Glutamatergic neuron (in vitro differentiated cells): ENCODE measurements around the gene TADA3. TPM values are rescaled to one million over a fixed set of nuclear protein-coding genes. Genes with fewer than 3 reads are reported as not detected.

ENCODE experiments used
- DNase-seq: peaks from one replicate; pipeline ENCODE4 v3.0.0; 2022
- H3K27ac Mint-ChIP-seq: one replicate; pipeline ENCODE4 v1.8.0; 2020; ENCODE audit warnings: mild to moderate bottlenecking, mixed read lengths, inconsistent platforms; ENCODE audit not compliant: unreplicated experiment
- H3K27me3 Mint-ChIP-seq: one replicate; pipeline ENCODE4 v1.8.0; 2020; ENCODE audit warnings: mild to moderate bottlenecking, moderate library complexity, mixed read lengths, inconsistent platforms; ENCODE audit not compliant: unreplicated experiment
- H3K36me3 Mint-ChIP-seq: one replicate; pipeline ENCODE4 v1.8.0; 2020; ENCODE audit warnings: mild to moderate bottlenecking, mixed read lengths, inconsistent platforms; ENCODE audit not compliant: unreplicated experiment
- H3K4me1 Mint-ChIP-seq: one replicate; pipeline ENCODE4 v1.8.0; 2020; ENCODE audit warnings: mild to moderate bottlenecking, low read depth, mixed read lengths, inconsistent platforms; ENCODE audit not compliant: unreplicated experiment
- H3K4me3 Mint-ChIP-seq: one replicate; pipeline ENCODE4 v1.8.0; 2020; ENCODE audit warnings: mild to moderate bottlenecking, mixed read lengths, inconsistent platforms; ENCODE audit not compliant: unreplicated experiment
- H3K9me3 Mint-ChIP-seq: one replicate; pipeline ENCODE4 v1.8.0; 2020; ENCODE audit warnings: mild to moderate bottlenecking, moderate library complexity, mixed read lengths, inconsistent platforms; ENCODE audit not compliant: unreplicated experiment
- total RNA-seq: library from RNA; stranded (reverse); fragmentation: NEBNext Ultra II Directional; extraction: Animal tissue kit (Norgen Biotek cat#: 25700); gene quantifications from one replicate; pipeline ENCODE4 v1.2.1, GENCODE V29; 2021; ENCODE audit not compliant: unreplicated experiment
- TF ChIP-seq, protein P1 (sequence below): fragments of 200-600 bp; sonication (generic); IDR thresholded peaks from one replicate; pipeline ENCODE4 v1.5.0; 2021; ENCODE audit not compliant: partially characterized antibody, unreplicated experiment

TADA3 gene
- total RNA-seq, 1 donor from 2014 or later = 59.1 TPM

DNA sequence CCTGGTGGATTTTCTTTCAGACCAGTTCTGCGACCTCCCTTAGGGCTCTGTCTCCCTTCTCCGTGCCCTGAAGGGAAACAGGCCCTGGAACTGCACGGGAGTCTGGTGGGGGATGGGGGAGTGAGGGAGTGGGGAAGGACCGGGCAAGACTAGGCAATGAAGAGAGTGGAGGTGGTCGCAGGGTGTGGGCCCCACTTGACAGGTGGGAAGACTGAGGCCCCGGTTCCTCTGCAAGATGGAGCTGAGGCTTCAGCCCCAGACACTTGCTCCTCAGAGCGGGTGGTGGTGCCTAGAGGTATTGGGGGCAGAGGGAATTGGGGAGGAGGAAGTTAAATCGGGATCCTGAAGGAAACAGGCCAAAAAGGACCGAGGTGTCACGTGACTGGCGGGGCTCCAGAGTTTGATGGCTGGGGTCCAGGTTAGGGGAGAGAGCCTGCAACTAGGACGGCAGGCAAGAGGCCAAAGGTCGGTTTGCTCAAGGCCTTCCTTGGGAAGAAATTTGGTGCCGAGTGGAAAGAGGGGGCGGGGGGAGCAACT is 21.9 kb downstream of the TADA3 start:
- Mint-ChIP-seq H3K27ac (no peak overlapping the region), H3K4me1 (peaks cover 12% of the 10 kb centered on the region), H3K9me3 (peaks cover 6% of the 10 kb centered on the region), H3K4me3 (peak overlapping the region; percentile 67), H3K27me3 (peaks cover 11% of the 10 kb centered on the region), H3K36me3 (no peaks in the 10 kb centered on the region)
- TF ChIP-seq, protein P1, sequence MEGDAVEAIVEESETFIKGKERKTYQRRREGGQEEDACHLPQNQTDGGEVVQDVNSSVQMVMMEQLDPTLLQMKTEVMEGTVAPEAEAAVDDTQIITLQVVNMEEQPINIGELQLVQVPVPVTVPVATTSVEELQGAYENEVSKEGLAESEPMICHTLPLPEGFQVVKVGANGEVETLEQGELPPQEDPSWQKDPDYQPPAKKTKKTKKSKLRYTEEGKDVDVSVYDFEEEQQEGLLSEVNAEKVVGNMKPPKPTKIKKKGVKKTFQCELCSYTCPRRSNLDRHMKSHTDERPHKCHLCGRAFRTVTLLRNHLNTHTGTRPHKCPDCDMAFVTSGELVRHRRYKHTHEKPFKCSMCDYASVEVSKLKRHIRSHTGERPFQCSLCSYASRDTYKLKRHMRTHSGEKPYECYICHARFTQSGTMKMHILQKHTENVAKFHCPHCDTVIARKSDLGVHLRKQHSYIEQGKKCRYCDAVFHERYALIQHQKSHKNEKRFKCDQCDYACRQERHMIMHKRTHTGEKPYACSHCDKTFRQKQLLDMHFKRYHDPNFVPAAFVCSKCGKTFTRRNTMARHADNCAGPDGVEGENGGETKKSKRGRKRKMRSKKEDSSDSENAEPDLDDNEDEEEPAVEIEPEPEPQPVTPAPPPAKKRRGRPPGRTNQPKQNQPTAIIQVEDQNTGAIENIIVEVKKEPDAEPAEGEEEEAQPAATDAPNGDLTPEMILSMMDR = no peak
- no peak for DNase-seq

DNA sequence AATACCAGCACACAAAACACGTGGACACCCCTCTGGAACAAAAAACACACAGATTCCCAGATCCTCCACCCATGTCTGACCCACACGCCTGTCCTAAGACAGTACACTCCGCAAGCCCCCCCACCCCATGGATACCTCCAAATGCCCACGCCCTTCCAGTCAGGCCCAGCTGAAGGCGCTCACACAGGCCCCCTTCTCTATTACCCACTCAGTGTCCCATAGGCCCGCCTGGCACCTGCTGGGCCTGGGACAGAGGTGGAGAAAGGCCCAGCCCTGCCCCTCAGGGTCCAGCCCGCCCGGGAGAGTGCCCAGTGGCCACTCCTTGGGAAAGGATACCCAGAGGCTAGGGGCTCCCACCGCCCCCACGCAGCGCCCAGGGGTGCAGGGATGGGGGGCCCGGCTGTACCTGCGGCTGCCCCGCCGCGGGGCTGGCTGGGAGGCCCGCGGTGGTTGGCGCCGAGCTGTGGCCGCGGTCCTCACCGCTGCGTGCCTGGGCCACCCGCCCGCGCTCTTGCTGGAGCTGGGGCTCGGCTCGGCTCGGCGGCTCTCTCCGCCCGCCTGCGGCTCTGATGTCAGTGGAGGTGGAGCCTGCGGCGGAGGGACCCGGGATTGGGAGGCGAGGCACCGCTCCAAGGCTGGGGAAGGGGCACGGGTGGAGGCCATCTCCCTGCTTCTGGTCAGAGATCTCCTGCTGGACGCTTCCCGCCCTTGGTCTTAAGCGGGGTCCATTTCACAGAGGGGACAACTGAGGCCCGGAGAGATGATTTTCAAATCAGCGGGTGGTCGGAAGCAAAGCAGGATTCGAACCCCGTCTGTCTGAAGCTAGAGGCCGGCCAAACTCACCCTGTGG is 22.6 kb downstream of the TADA3 start, which contains the start of gene CAMK1:
Gene CAMK1 (minus strand): TSS at position 522 of the 850 bp plus-strand sequence. CDS start 2,198 bp downstream, outside the sequence.
- Mint-ChIP-seq H3K27me3 (peaks cover 11% of the 10 kb centered on the region), H3K4me3 (peak within 1 kb of the TSS; percentile 81)
- DNase-seq = peak; percentile 80

DNA sequence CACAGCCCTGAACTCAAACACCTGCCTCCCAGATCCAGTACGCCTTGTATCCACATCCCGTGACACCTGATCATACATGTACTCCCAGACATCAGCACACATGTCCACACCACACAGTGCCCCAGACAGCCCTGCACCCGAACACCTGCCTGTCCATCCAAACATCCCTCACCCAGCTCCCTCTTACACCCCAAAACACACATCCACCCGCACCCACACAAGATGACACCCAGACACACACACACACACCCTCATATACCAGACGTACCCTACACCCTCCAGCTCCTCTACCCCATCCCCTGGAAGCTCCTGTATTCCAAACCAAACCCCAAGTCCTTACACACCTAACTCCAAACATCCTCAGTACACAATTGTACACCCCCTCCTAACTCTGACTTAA is 23.3 kb downstream of the TADA3 start:
- no peak for DNase-seq
- H3K4me3 Mint-ChIP-seq = peak overlapping the region; percentile 81
- TF ChIP-seq, protein P1 = no peak
- peaks cover 12% of the 10 kb centered on the region for H3K4me1 Mint-ChIP-seq
- H3K27me3 Mint-ChIP-seq = peaks cover 11% of the 10 kb centered on the region
- peaks cover 6% of the 10 kb centered on the region for H3K9me3 Mint-ChIP-seq
- H3K27ac Mint-ChIP-seq = peak overlapping the region; percentile 26
- no peaks in the 10 kb centered on the region for H3K36me3 Mint-ChIP-seq

More for the DNA sequence above, 22.6 kb downstream of the TADA3 start, which contains the start of gene CAMK1:
- Mint-ChIP-seq H3K9me3 (peaks cover 6% of the 10 kb centered on the region), H3K36me3 (no peaks in the 10 kb centered on the region), H3K4me1 (peaks cover 12% of the 10 kb centered on the region), H3K27ac (peak within 1 kb of the TSS; percentile 26)
- TF ChIP-seq, protein P1 = no peak

DNA sequence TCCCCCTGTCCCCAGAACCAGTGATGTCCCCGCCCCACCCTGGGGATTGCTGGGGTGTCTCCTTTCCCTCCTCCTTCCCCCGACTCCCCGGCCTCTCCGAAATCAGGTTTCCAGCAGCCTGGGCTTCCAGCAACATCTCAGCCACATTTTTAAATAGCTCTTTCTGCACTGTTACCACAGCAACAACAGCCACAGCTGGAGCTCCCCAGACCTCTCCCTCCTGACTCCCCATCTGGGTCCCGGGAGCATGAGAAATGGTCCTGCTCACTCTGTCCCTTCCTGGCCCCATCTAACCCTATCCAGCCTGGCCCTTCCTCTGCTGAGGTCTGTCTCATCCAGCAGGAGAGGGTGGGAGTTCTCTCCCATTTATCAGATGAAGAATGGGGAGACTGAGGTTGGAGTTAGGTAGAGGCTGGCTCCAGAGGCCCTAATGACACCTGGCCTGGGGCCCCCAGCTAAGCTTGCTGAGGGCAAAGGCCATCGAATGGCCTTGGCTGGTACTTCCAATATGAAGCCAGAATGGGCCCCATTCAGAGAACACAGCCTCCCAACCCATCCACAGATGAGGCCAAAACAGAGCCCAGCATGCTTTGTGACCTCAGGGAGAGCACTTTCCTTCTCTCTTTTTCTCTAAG is 24.0 kb downstream of the TADA3 start:
- H3K4me1 Mint-ChIP-seq = peaks cover 12% of the 10 kb centered on the region
- peaks cover 6% of the 10 kb centered on the region for H3K9me3 Mint-ChIP-seq
- H3K4me3 Mint-ChIP-seq = no peak overlapping the region
- TF ChIP-seq, protein P1 = no peak
- peaks cover 11% of the 10 kb centered on the region for H3K27me3 Mint-ChIP-seq
- no peaks in the 10 kb centered on the region for H3K36me3 Mint-ChIP-seq
- no peak for DNase-seq
- H3K27ac Mint-ChIP-seq = no peak overlapping the region
